MM.1S (cell line): Measurements from ENCODE around the gene ARHGEF11.

Source experiments
- DNase-seq: peaks from one replicate; pipeline ENCODE4 v3.0.0-alpha.2; 2015
- H2AFZ ChIP-seq: fragments of 300-600 bp; sonication (generic); 2 replicates; pipeline ENCODE4 v1.6.0; 2016; ENCODE audit warnings: antibody characterized with exemption, low read length
- H3F3A ChIP-seq: fragments of 300-600 bp; sonication (generic); 2 replicates; pipeline ENCODE4 v1.6.1; 2016; ENCODE audit warnings: mild to moderate bottlenecking, antibody characterized with exemption, low read length, moderate library complexity, mixed read lengths; ENCODE audit not compliant: insufficient read depth
- H3K27ac ChIP-seq: fragments of 300-600 bp; sonication (generic); 2 replicates; pipeline ENCODE4 v1.5.1; 2016; ENCODE audit warnings: mild to moderate bottlenecking, low read length
- H3K27me3 ChIP-seq: fragments of 300-600 bp; sonication (generic); replicated peaks from 2 replicates; pipeline ENCODE4 v1.6.0; 2016; ENCODE audit warnings: low read length; ENCODE audit not compliant: insufficient read depth
- H3K36me3 ChIP-seq: fragments of 300-600 bp; sonication (generic); replicated peaks from 2 replicates; pipeline ENCODE4 v1.6.1; 2016; ENCODE audit warnings: mild to moderate bottlenecking, low read length, mixed read lengths; ENCODE audit not compliant: insufficient read depth
- H3K4me1 ChIP-seq: fragments of 300-600 bp; sonication (generic); 2 replicates; pipeline ENCODE4 v1.6.1; 2016; ENCODE audit warnings: low read length, mixed read lengths
- H3K4me2 ChIP-seq: fragments of 300-600 bp; sonication (generic); 2 replicates; pipeline ENCODE4 v1.6.0; 2016; ENCODE audit warnings: low read depth, low read length
- H3K4me3 ChIP-seq: fragments of 300-600 bp; sonication (generic); 2 replicates; pipeline ENCODE4 v1.5.1; 2016; ENCODE audit warnings: low read length, mixed read lengths
- H3K79me2 ChIP-seq: fragments of 300-600 bp; sonication (generic); 2 replicates; pipeline ENCODE4 v1.6.1; 2016; ENCODE audit warnings: mixed run types, low read length, mixed read lengths
- H3K9ac ChIP-seq: fragments of 300-600 bp; sonication (generic); 2 replicates; pipeline ENCODE4 v1.6.1; 2016; ENCODE audit warnings: low read length, mixed read lengths
- H3K9me2 ChIP-seq: fragments of 300-600 bp; sonication (generic); replicated peaks from 2 replicates; pipeline ENCODE4 v1.6.1; 2016; ENCODE audit warnings: mild to moderate bottlenecking, low read length, mixed read lengths; ENCODE audit not compliant: insufficient read depth
- H3K9me3 ChIP-seq: fragments of 300-600 bp; sonication (generic); replicated peaks from 2 replicates; pipeline ENCODE4 v1.6.1; 2016; ENCODE audit warnings: mild to moderate bottlenecking, low read length, mixed read lengths; ENCODE audit not compliant: insufficient read depth
- H4K20me1 ChIP-seq: fragments of 300-600 bp; sonication (generic); 2 replicates; pipeline ENCODE4 v1.6.1; 2016; ENCODE audit warnings: mild to moderate bottlenecking, low read length, moderate library complexity, mixed read lengths; ENCODE audit not compliant: insufficient read depth
- EZH2 ChIP-seq: fragments of 300-600 bp; sonication (generic); optimal IDR thresholded peaks from 2 replicates; pipeline ENCODE3; 2017; ENCODE audit warnings: low read depth, mild to moderate bottlenecking, antibody characterized with exemption, low read length, mixed read lengths
- EZH2phosphoT487 ChIP-seq: fragments of 300-600 bp; sonication (generic); IDR thresholded peaks from 2 replicates; pipeline ENCODE4 v1.6.1; 2018; ENCODE audit warnings: antibody characterized with exemption, low read length
- TF ChIP-seq, protein P1 (sequence below): fragments of 300-600 bp; sonication (generic); IDR thresholded peaks from 2 replicates; pipeline ENCODE4 v1.5.1; 2016; ENCODE audit warnings: antibody characterized with exemption, low read length, mixed read lengths

The ARHGEF11 gene

DNA sequence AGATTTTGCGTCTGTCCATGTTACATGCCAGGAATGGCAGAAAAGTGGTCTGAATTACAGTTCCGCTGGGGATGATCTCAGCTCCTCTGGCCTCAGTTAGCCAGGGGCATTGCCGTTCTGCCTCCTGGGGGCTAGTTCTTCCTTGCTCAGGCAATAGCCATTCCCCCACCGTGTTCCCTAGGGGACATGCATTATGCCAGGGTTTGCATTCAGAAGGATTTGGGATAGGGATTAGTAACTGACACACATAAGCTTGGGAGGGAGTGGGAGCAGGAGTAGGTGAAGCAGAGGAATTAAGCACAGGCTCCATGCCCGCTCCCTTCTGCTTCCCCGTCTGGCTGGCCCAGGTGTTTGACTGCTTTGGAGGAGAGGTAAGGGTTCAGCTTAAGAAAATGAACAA, 112.4 kb downstream of the ARHGEF11 start:
- Histone ChIP-seq H3K36me3 (no peaks in the 10 kb centered on the region), H3K79me2 (no peaks in the 10 kb centered on the region), H3K4me2 (no peak overlapping the region), H2AFZ (no peak overlapping the region), H3K9me2 (no peaks in the 10 kb centered on the region), H3F3A (no peaks in the 10 kb centered on the region), H3K4me3 (no peak overlapping the region), H3K27ac (no peak overlapping the region), H4K20me1 (no peaks in the 10 kb centered on the region), H3K4me1 (no peaks in the 10 kb centered on the region), H3K9me3 (no peaks in the 10 kb centered on the region), H3K9ac (no peak overlapping the region), H3K27me3 (peaks cover 28% of the 10 kb centered on the region)
- no peak for TF ChIP-seq EZH2phosphoT487
- no peak for TF ChIP-seq EZH2
- TF ChIP-seq, protein P1, sequence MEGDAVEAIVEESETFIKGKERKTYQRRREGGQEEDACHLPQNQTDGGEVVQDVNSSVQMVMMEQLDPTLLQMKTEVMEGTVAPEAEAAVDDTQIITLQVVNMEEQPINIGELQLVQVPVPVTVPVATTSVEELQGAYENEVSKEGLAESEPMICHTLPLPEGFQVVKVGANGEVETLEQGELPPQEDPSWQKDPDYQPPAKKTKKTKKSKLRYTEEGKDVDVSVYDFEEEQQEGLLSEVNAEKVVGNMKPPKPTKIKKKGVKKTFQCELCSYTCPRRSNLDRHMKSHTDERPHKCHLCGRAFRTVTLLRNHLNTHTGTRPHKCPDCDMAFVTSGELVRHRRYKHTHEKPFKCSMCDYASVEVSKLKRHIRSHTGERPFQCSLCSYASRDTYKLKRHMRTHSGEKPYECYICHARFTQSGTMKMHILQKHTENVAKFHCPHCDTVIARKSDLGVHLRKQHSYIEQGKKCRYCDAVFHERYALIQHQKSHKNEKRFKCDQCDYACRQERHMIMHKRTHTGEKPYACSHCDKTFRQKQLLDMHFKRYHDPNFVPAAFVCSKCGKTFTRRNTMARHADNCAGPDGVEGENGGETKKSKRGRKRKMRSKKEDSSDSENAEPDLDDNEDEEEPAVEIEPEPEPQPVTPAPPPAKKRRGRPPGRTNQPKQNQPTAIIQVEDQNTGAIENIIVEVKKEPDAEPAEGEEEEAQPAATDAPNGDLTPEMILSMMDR = no peak
- DNase-seq = no peak

DNA sequence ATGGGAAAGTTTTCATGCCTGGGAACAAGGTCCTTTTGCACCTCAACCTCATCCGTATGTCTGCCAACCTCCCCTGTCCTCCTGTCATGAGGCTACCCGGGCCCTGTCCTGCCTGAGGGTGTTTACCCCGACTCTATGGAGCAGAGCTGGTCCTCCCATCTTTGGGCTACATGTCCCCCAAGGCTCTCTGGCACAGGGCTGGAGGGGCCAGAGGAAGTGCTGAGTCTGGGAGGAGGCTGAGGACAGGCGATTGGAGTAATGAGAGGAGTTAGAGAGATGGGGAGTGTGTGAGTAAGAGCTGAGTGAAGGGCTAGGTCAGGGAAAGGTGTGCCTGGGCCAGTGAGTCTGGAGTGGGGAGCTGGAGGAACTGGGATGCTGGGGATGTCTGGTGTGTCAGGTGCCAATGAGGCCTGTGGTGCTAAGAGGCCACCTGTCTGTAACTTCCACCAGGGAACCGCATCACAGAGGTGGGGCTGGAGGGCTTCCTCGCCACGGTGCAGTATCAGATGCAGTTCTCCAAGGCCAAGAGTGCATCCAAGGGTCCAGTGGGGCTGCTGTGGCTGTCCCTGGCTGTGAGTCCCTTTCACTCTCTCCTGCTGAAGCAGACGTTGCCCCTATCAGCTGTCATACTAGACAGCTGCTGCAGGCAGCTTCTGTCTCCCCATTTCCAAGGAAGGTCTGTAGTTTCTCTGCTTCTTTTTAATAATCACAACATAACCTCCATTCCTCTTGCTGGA, 113.4 kb downstream of the ARHGEF11 start:
- no peak overlapping the region for H3K9ac ChIP-seq
- H3K27ac ChIP-seq = no peak overlapping the region
- TF ChIP-seq EZH2 (no peak), EZH2phosphoT487 (no peak)
- TF ChIP-seq, protein P1 = no peak
- no peak overlapping the region for H2AFZ ChIP-seq
- H3K27me3 ChIP-seq = peaks cover 38% of the 10 kb centered on the region
- no peaks in the 10 kb centered on the region for H4K20me1 ChIP-seq
- H3F3A ChIP-seq = no peaks in the 10 kb centered on the region
- H3K4me1 ChIP-seq = peaks cover 5% of the 10 kb centered on the region; the same call in 1 of the 2 replicates
- no peak overlapping the region for H3K4me3 ChIP-seq
- H3K9me2 ChIP-seq = no peaks in the 10 kb centered on the region
- H3K4me2 ChIP-seq = no peak overlapping the region
- H3K9me3 ChIP-seq = no peaks in the 10 kb centered on the region
- no peak for DNase-seq
- H3K79me2 ChIP-seq = no peaks in the 10 kb centered on the region
- H3K36me3 ChIP-seq = no peaks in the 10 kb centered on the region

DNA sequence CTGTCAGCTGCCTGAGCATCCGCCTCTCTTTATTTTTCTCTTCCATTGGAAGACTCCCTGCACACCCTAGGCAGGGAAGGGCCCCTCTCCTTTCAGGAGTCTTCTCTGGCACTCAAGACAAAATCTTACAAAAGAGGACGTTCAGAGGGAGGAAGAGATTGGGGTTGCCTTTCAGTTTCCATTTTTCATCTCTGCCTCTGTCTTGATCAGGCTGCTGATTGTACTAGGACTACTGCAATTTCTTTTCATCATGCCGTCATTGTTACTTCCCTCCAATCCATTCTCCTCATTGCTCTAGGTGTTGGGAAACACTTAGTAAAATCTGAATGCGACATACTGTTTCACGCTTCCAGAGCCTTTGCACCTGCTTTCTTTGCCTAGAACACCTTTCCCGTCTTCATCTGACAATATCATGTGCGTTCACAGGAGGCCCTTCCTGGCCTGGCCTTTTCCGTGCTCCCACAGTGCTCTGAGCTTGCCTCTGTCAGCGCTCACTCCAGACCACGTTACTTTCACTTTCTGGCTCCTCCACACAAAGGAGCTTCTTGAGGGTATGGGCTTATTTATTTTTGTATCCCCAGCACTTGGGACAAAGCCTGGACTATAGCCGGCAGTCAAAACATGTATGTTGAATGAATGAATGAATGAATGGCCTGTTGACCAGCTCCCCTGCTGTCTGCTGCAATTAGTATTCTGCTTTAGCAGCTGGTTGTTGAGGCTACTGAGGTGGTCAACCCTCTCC, 114.2 kb downstream of the ARHGEF11 start:
- Histone ChIP-seq H3F3A (no peaks in the 10 kb centered on the region), H3K9me3 (no peaks in the 10 kb centered on the region), H3K27ac (no peak overlapping the region), H3K9ac (no peak overlapping the region), H3K4me3 (no peak overlapping the region), H3K4me2 (no peak overlapping the region), H3K79me2 (no peaks in the 10 kb centered on the region), H3K36me3 (no peaks in the 10 kb centered on the region), H3K27me3 (peaks cover 45% of the 10 kb centered on the region), H3K9me2 (no peaks in the 10 kb centered on the region), H2AFZ (no peak overlapping the region), H3K4me1 (peaks cover 7% of the 10 kb centered on the region; the same call in 1 of the 2 replicates), H4K20me1 (no peaks in the 10 kb centered on the region)
- no peak for TF ChIP-seq EZH2
- TF ChIP-seq, protein P1 = no peak
- no peak for TF ChIP-seq EZH2phosphoT487
- DNase-seq = no peak
